Trophoblast cell (in vitro differentiated cells and primary cell): ENCODE results near the gene BIVM.

Source experiments
- DNase-seq, 2 donors: peaks; one replicate each; pipeline ENCODE4 v3.0.0-alpha.2; 2016
- H2AFZ ChIP-seq: 2 replicates; pipeline ENCODE4 v1.6.1; 2013; ENCODE audit warnings: low read length, moderate library complexity, mild to moderate bottlenecking; ENCODE audit not compliant: insufficient read depth, poor library complexity
- H2AK5ac ChIP-seq: 2 replicates; pipeline ENCODE4 v1.6.1; 2013; ENCODE audit warnings: mild to moderate bottlenecking, low read length
- H2BK120ac ChIP-seq: 2 replicates; pipeline ENCODE4 v1.6.1; 2013; ENCODE audit warnings: low read length, mild to moderate bottlenecking, moderate library complexity; ENCODE audit not compliant: insufficient read depth, poor library complexity
- H2BK12ac ChIP-seq: 2 replicates; pipeline ENCODE4 v1.6.1; 2013; ENCODE audit warnings: mild to moderate bottlenecking, low read length, moderate library complexity
- H2BK5ac ChIP-seq: 2 replicates; pipeline ENCODE4 v1.6.1; 2013; ENCODE audit warnings: low read length, low read depth, moderate library complexity, mild to moderate bottlenecking; ENCODE audit not compliant: poor library complexity
- H3K14ac ChIP-seq: 2 replicates; pipeline ENCODE4 v1.6.1; 2013; ENCODE audit warnings: mild to moderate bottlenecking, low read length
- H3K18ac ChIP-seq: 2 replicates; pipeline ENCODE4 v1.6.1; 2013; ENCODE audit warnings: mild to moderate bottlenecking, low read length
- H3K23ac ChIP-seq: 2 replicates; pipeline ENCODE4 v1.6.1; 2013; ENCODE audit warnings: low read length
- H3K27ac ChIP-seq: 2 replicates; pipeline ENCODE4 v1.5.1; 2013; ENCODE audit warnings: low read depth, mild to moderate bottlenecking, inconsistent platforms, low read length, moderate library complexity
- H3K27me3 ChIP-seq: 2 replicates; pipeline ENCODE4 v1.6.1; 2013; ENCODE audit warnings: inconsistent platforms, mild to moderate bottlenecking, low read length, moderate library complexity; ENCODE audit not compliant: insufficient read depth
- H3K36me3 ChIP-seq, 2 experiments: 1 replicate in 1 of 2; 2 replicates in 1 of 2; pipeline ENCODE4 v1.6.1; 2013; ENCODE audit warnings: low read length in 2 of 2, mild to moderate bottlenecking in 2 of 2, moderate library complexity in 1 of 2; ENCODE audit not compliant: insufficient read depth in 2 of 2, control insufficient read depth in 1 of 2
- H3K4ac ChIP-seq: 2 replicates; pipeline ENCODE4 v1.6.1; 2013; ENCODE audit warnings: low read depth, mild to moderate bottlenecking, low read length, moderate library complexity
- H3K4me1 ChIP-seq, 2 experiments: 1 replicate in 1 of 2; 2 replicates in 1 of 2; pipeline ENCODE4 v1.6.1; 2013; ENCODE audit warnings: low read length in 2 of 2, mild to moderate bottlenecking in 2 of 2, moderate library complexity in 1 of 2; ENCODE audit not compliant: insufficient read depth in 2 of 2, control insufficient read depth in 1 of 2
- H3K4me2 ChIP-seq: 2 replicates; pipeline ENCODE4 v1.6.1; 2013; ENCODE audit warnings: inconsistent platforms, mild to moderate bottlenecking, low read length, moderate library complexity
- H3K4me3 ChIP-seq: 2 replicates; pipeline ENCODE4 v1.5.1; 2013; ENCODE audit warnings: mild to moderate bottlenecking, low read depth, low read length, inconsistent platforms
- H3K79me1 ChIP-seq: one replicate; pipeline ENCODE4 v1.6.1; 2013; ENCODE audit warnings: low read length
- H3K79me2 ChIP-seq: 2 replicates; pipeline ENCODE4 v1.6.1; 2013; ENCODE audit warnings: low read length, mild to moderate bottlenecking; ENCODE audit not compliant: control insufficient read depth, insufficient read depth, poor library complexity
- H3K9ac ChIP-seq: 2 replicates; pipeline ENCODE4 v1.6.1; 2013; ENCODE audit warnings: mild to moderate bottlenecking, low read length
- H3K9me3 ChIP-seq: 2 replicates; pipeline ENCODE4 v1.6.1; 2013; ENCODE audit warnings: low read depth, mild to moderate bottlenecking, control low read depth, inconsistent platforms, low read length; ENCODE audit not compliant: insufficient read depth
- H4K12ac ChIP-seq: 2 replicates; pipeline ENCODE4 v1.6.1; 2013; ENCODE audit warnings: low read depth, mild to moderate bottlenecking, low read length, moderate library complexity
- H4K8ac ChIP-seq: 2 replicates; pipeline ENCODE4 v1.6.1; 2013; ENCODE audit warnings: low read depth, mild to moderate bottlenecking, low read length, moderate library complexity
- H4K91ac ChIP-seq: one replicate; pipeline ENCODE4 v1.6.1; 2013; ENCODE audit warnings: low read depth, mild to moderate bottlenecking, low read length, moderate library complexity
- WGBS: extraction: QIAGEN DNeasy Blood & Tissue Kit; methylation state at CpG from one replicate; pipeline ENCODE4 v1.1.7; 2013; ENCODE audit warnings: missing lambda C conversion rate; ENCODE audit not compliant: insufficient read length, insufficient coverage; ENCODE audit errors: extremely low coverage; 5-methylcytosine and 5-hydroxymethylcytosine counted together

Gene BIVM

GRCh38 chr13:102869948-102870676 is 71.2 kb downstream of the BIVM start:
- no peaks in the 10 kb centered on the region for H3K79me1 ChIP-seq
- no peak overlapping the region for H2BK5ac ChIP-seq
- H2AK5ac ChIP-seq = no peak overlapping the region
- no CpG with 5 or more reads among the region's 5 CpGs for whole genome bisulfite sequencing
- no peak overlapping the region for H3K14ac ChIP-seq
- H3K4me1 ChIP-seq = no peaks in the 10 kb centered on the region
- H4K12ac ChIP-seq = no peak overlapping the region
- no peak overlapping the region for H3K4ac ChIP-seq
- H2BK120ac ChIP-seq = no peak overlapping the region
- H3K79me2 ChIP-seq = no peaks in the 10 kb centered on the region
- H4K8ac ChIP-seq = no peak overlapping the region
- no peak overlapping the region for H3K9ac ChIP-seq
- no peaks in the 10 kb centered on the region for H3K9me3 ChIP-seq
- H3K18ac ChIP-seq = no peak overlapping the region
- no peak overlapping the region for H2BK12ac ChIP-seq
- no peak overlapping the region for H3K27ac ChIP-seq
- H3K23ac ChIP-seq = no peak overlapping the region
- H4K91ac ChIP-seq = no peak overlapping the region
- no peak overlapping the region for H3K4me2 ChIP-seq
- H3K27me3 ChIP-seq = no peaks in the 10 kb centered on the region
- DNase-seq = no peak
- no peak overlapping the region for H2AFZ ChIP-seq
- peaks cover 14 to 26% of the 10 kb centered on the region in 2 experiments for H3K36me3 ChIP-seq
- no peak overlapping the region for H3K4me3 ChIP-seq

GRCh38 chr13:102870677-102871415 is 71.9 kb downstream of the BIVM start:
- Histone ChIP-seq H3K79me2 (no peaks in the 10 kb centered on the region), H2AK5ac (no peak overlapping the region), H2AFZ (no peak overlapping the region), H3K4ac (no peak overlapping the region), H3K23ac (no peak overlapping the region), H4K8ac (no peak overlapping the region), H3K4me1 (no peaks in the 10 kb centered on the region), H3K14ac (no peak overlapping the region), H2BK5ac (no peak overlapping the region), H2BK12ac (no peak overlapping the region), H3K9ac (no peak overlapping the region), H4K12ac (no peak overlapping the region), H2BK120ac (no peak overlapping the region), H3K9me3 (no peaks in the 10 kb centered on the region), H3K36me3 (peaks cover 14 to 28% of the 10 kb centered on the region in 2 experiments), H3K27me3 (no peaks in the 10 kb centered on the region), H3K18ac (peak overlapping the region; percentile 20), H3K4me2 (no peak overlapping the region), H3K4me3 (no peak overlapping the region), H3K27ac (no peak overlapping the region), H4K91ac (no peak overlapping the region), H3K79me1 (no peaks in the 10 kb centered on the region)
- peak; percentile 62 to 78 for DNase-seq
- no CpG with 5 or more reads among the region's 22 CpGs for WGBS

GRCh38 chr13:102872131-102872530 is 73.2 kb downstream of the BIVM start:
- no peak for DNase-seq
- Histone ChIP-seq H3K36me3 (peaks cover 7 to 20% of the 10 kb centered on the region in 2 experiments), H3K4ac (no peak overlapping the region), H4K12ac (no peak overlapping the region), H3K4me1 (no peaks in the 10 kb centered on the region), H3K9ac (no peak overlapping the region), H2BK5ac (no peak overlapping the region), H3K79me1 (no peaks in the 10 kb centered on the region), H3K4me2 (no peak overlapping the region), H4K8ac (no peak overlapping the region), H2AFZ (no peak overlapping the region), H3K9me3 (no peaks in the 10 kb centered on the region), H2AK5ac (no peak overlapping the region), H3K27ac (no peak overlapping the region), H3K23ac (no peak overlapping the region), H4K91ac (no peak overlapping the region), H3K79me2 (no peaks in the 10 kb centered on the region), H3K18ac (no peak overlapping the region), H3K14ac (no peak overlapping the region), H2BK12ac (no peak overlapping the region), H3K4me3 (no peak overlapping the region), H3K27me3 (no peaks in the 10 kb centered on the region), H2BK120ac (no peak overlapping the region)
- no CpG with 5 or more reads among the region's 7 CpGs for WGBS

- Histone ChIP-seq H2BK120ac (no peak overlapping the region), H2BK5ac (no peak overlapping the region), H4K91ac (no peak overlapping the region), H3K27ac (no peak overlapping the region), H3K23ac (no peak overlapping the region), H3K9me3 (no peaks in the 10 kb centered on the region), H3K4ac (no peak overlapping the region), H3K36me3 (peaks cover 7 to 17% of the 10 kb centered on the region in 2 experiments), H2BK12ac (no peak overlapping the region), H4K12ac (no peak overlapping the region), H3K79me1 (no peaks in the 10 kb centered on the region), H4K8ac (no peak overlapping the region), H3K79me2 (no peaks in the 10 kb centered on the region), H3K4me2 (no peak overlapping the region), H3K27me3 (no peaks in the 10 kb centered on the region), H3K9ac (no peak overlapping the region), H2AK5ac (no peak overlapping the region), H2AFZ (no peak overlapping the region), H3K4me1 (peaks cover 0 to 2% of the 10 kb centered on the region in 2 experiments), H3K18ac (no peak overlapping the region), H3K14ac (no peak overlapping the region), H3K4me3 (no peak overlapping the region)
- no CpG with 5 or more reads among the region's 1 CpG for WGBS
- DNase-seq = no peak
Measured at GRCh38 chr13:102872531-102872930, 73.6 kb downstream of the BIVM start.
